Erythroblast (primary cell): ENCODE results near the gene AKNA.

Experiments
- GATA1 ChIP-seq: IDR thresholded peaks from 2 replicates; pipeline ENCODE4 v1.6.1; 2011; ENCODE audit warnings: low read depth, mild to moderate bottlenecking, control low read depth, low read length, moderate library complexity
- POLR2A ChIP-seq: IDR thresholded peaks from 2 replicates; pipeline ENCODE4 v1.6.1; 2011; ENCODE audit warnings: mild to moderate bottlenecking, low read length

GRCh38 chr9:114357360-114357759 lies 30.4 kb downstream of the AKNA start:
- TF ChIP-seq POLR2A: no peak
- no peak for TF ChIP-seq GATA1
